HEK293 (cell line): Measurements from ENCODE around the gene EXOC3.
"Not testable (repeated sequence)": the region's sequence is repeated elsewhere in the genome, so short reads cannot be mapped to it uniquely, and the experiment has no call there.

ENCODE experiments used
- CTCF ChIA-PET: fragments of 350-600 bp; formaldehyde crosslinking; extraction: SDS; loops from one replicate; lab custom pipeline; 2021; ENCODE audit warnings: antibody characterized with exemption; lab: Yijun Ruan, JAX
- POLR2A ChIA-PET: fragments of 300-600 bp; formaldehyde crosslinking; extraction: SDS; loops from one replicate; lab custom pipeline; 2020; ENCODE audit warnings: antibody characterized with exemption, inconsistent platforms; lab: Yijun Ruan, JAX
- H3K27ac ChIP-seq: fragments of 200-500 bp; sonication (Bioruptor generic); 2 replicates; pipeline ENCODE4 v1.5.1; 2014; ENCODE audit warnings: low read depth, low read length, control low read depth, inconsistent platforms; ENCODE audit errors: extremely low read depth
- H3K36me3 ChIP-seq, 2 experiments: fragments of 200-500 bp in 1 of 2; sonication (Bioruptor generic) in 1 of 2; 1 replicate in 1 of 2; 2 replicates in 1 of 2; pipeline ENCODE4 v1.5.1; 2014 to 2017; ENCODE audit warnings: inconsistent platforms in 2 of 2, low read length in 2 of 2; ENCODE audit not compliant: control insufficient read depth in 2 of 2, insufficient read depth in 1 of 2
- H3K4me1 ChIP-seq: fragments of 200-500 bp; sonication (Bioruptor generic); 2 replicates; pipeline ENCODE4 v1.5.1; 2014; ENCODE audit warnings: mild to moderate bottlenecking, low read length, inconsistent platforms; ENCODE audit not compliant: control insufficient read depth, insufficient read depth
- H3K4me3 ChIP-seq: 2 replicates; pipeline ENCODE4 v1.5.1; 2011; ENCODE audit warnings: low read depth, mild to moderate bottlenecking, control low read depth, low read length, moderate library complexity
- H3K9me3 ChIP-seq: fragments of 200-500 bp; sonication (Bioruptor generic); 2 replicates; pipeline ENCODE4 v1.5.1; 2014; ENCODE audit warnings: low read depth, low read length, inconsistent platforms; ENCODE audit not compliant: control insufficient read depth, insufficient read depth
- GFI1B ChIP-seq: fragments of 450-650 bp; formaldehyde crosslinking; IDR thresholded peaks from 2 replicates; pipeline ENCODE4 v1.5.1; 2016; ENCODE audit warnings: missing biosample characterization, missing genetic modification characterization
- HOXA7 ChIP-seq: sonication (generic); formaldehyde crosslinking; IDR thresholded peaks from 2 replicates; pipeline ENCODE4 v1.8.1; 2022; ENCODE audit warnings: missing genetic modification reagents, borderline replicate concordance
- HOXC10 ChIP-seq: sonication (generic); formaldehyde crosslinking; IDR thresholded peaks from 2 replicates; pipeline ENCODE4 v1.8.1; 2023; ENCODE audit warnings: mild to moderate bottlenecking, missing genetic modification reagents
- INSM2 ChIP-seq: fragments of 450-650 bp; formaldehyde crosslinking; IDR thresholded peaks from 2 replicates; pipeline ENCODE4 v1.5.1; 2016; ENCODE audit warnings: missing biosample characterization, missing genetic modification characterization
- KLF7 ChIP-seq: fragments of 450-650 bp; formaldehyde crosslinking; IDR thresholded peaks from 2 replicates; pipeline ENCODE4 v1.5.1; 2016; ENCODE audit warnings: missing biosample characterization, missing genetic modification characterization, borderline replicate concordance
- OVOL3 ChIP-seq: fragments of 450-650 bp; formaldehyde crosslinking; IDR thresholded peaks from 2 replicates; pipeline ENCODE4 v1.5.1; 2016; ENCODE audit warnings: missing biosample characterization, missing genetic modification characterization
- SCRT1 ChIP-seq: fragments of 450-650 bp; formaldehyde crosslinking; IDR thresholded peaks from 2 replicates; pipeline ENCODE4 v1.5.1; 2016; ENCODE audit warnings: missing biosample characterization, missing genetic modification characterization, borderline replicate concordance
- SETDB1 ChIP-seq: IDR thresholded peaks from one replicate; pipeline ENCODE4 v1.6.1; 2017; ENCODE audit warnings: mild to moderate bottlenecking, low read length, moderate library complexity, mixed read lengths; ENCODE audit not compliant: insufficient read length
- ZFP3 ChIP-seq: fragments of 450-650 bp; formaldehyde crosslinking; IDR thresholded peaks from 2 replicates; pipeline ENCODE4 v1.5.1; 2016; ENCODE audit warnings: low read depth, missing biosample characterization, missing genetic modification characterization
- ZIC2 ChIP-seq: fragments of 450-650 bp; formaldehyde crosslinking; IDR thresholded peaks from 2 replicates; pipeline ENCODE4 v1.5.1; 2016; ENCODE audit warnings: missing biosample characterization, missing genetic modification characterization
- ZNF19 ChIP-seq: fragments of 450-650 bp; formaldehyde crosslinking; IDR thresholded peaks from 2 replicates; pipeline ENCODE4; 2016; ENCODE audit warnings: missing biosample characterization, missing genetic modification characterization, low read depth
- ZNF223 ChIP-seq: fragments of 450-650 bp; formaldehyde crosslinking; IDR thresholded peaks from 2 replicates; pipeline ENCODE4 v1.5.1; 2016; ENCODE audit warnings: missing biosample characterization, missing genetic modification characterization
- ZNF239 ChIP-seq: fragments of 450-650 bp; formaldehyde crosslinking; IDR thresholded peaks from 2 replicates; pipeline ENCODE4 v1.5.1; 2016; ENCODE audit warnings: missing biosample characterization, missing genetic modification characterization
- ZNF341 ChIP-seq: fragments of 450-650 bp; formaldehyde crosslinking; IDR thresholded peaks from 2 replicates; pipeline ENCODE4; 2016; ENCODE audit warnings: low read depth, missing biosample characterization, missing genetic modification characterization
- ZNF423 ChIP-seq: fragments of 450-650 bp; formaldehyde crosslinking; IDR thresholded peaks from 2 replicates; pipeline ENCODE4 v1.5.1; 2016; ENCODE audit warnings: missing biosample characterization, missing genetic modification characterization
- ZNF548 ChIP-seq: fragments of 450-650 bp; formaldehyde crosslinking; IDR thresholded peaks from 2 replicates; pipeline ENCODE4 v1.5.1; 2016; ENCODE audit warnings: missing biosample characterization, missing genetic modification characterization
- ZNF555 ChIP-seq: fragments of 450-650 bp; formaldehyde crosslinking; conservative IDR thresholded peaks from 2 replicates; pipeline ENCODE4 v1.5.1; 2017; ENCODE audit warnings: missing biosample characterization, mild to moderate bottlenecking, missing genetic modification characterization, inconsistent platforms
- ZNF560 ChIP-seq: fragments of 450-650 bp; formaldehyde crosslinking; IDR thresholded peaks from 2 replicates; pipeline ENCODE4 v1.5.1; 2017; ENCODE audit warnings: missing biosample characterization, missing genetic modification characterization, borderline replicate concordance
- ZNF626 ChIP-seq: fragments of 450-650 bp; sonication (Bioruptor Pico); formaldehyde crosslinking; IDR thresholded peaks from 2 replicates; pipeline ENCODE4 v1.5.1; 2018; ENCODE audit warnings: missing biosample characterization, missing genetic modification characterization, inconsistent platforms
- TF ChIP-seq, protein P1 (sequence below): fragments of 450-650 bp; formaldehyde crosslinking; IDR thresholded peaks from 2 replicates; pipeline ENCODE4 v1.5.1; 2016; ENCODE audit warnings: missing biosample characterization, missing genetic modification characterization

The EXOC3 gene

GRCh38 chr5:484556-484955 lies 41.6 kb downstream of the EXOC3 start (continued):
- TF ChIP-seq ZFP3 (no peak), KLF7 (no peak)

- Histone ChIP-seq H3K27ac (no peak overlapping the region), H3K4me3 (no peak overlapping the region)
- TF ChIP-seq ZNF423 (tag by site-specific recombination) (0 out of 2 replicates have a peak, but pooled peaks have one; percentile 27), ZNF223 (no peak), ZIC2 (tag by site-specific recombination) (peak; percentile 93), ZNF19 (no peak), GFI1B (tag by site-specific recombination) (no peak)
- TF ChIP-seq, all 188 proteins: peak for 2
- ChIA-PET POLR2A (no interaction called here), CTCF (interaction anchor here (0.7 kb wide), 1 partner anchor 523 kb away, joined by 3 read pairs; the partner anchor contains the start of gene NKD2)
- no peaks in the 10 kb centered on the region for H3K4me1 ChIP-seq
- H3K9me3 ChIP-seq, result no peaks in the 10 kb centered on the region
- no peaks in the 10 kb centered on the region; a peak in 1 of 3 replicates for H3K36me3 ChIP-seq
Observed at GRCh38 chr5:485113-485945, 42.4 kb downstream of the EXOC3 start.

GRCh38 chr5:485946-486491 lies 43.0 kb downstream of the EXOC3 start:
- no peak for TF ChIP-seq INSM2 (tag by site-specific recombination)
- TF ChIP-seq HOXA7 (CRISPR knock-in tag), result no peak
- no peak for TF ChIP-seq ZNF560 (tag by site-specific recombination)
- TF ChIP-seq HOXC10 (CRISPR knock-in tag), result no peak
- no peak for TF ChIP-seq ZNF626
- TF ChIP-seq ZFP3, result no peak
- no peak for TF ChIP-seq OVOL3 (tag by site-specific recombination)
- no peak for TF ChIP-seq ZNF239 (tag by site-specific recombination)
- TF ChIP-seq, protein P1, sequence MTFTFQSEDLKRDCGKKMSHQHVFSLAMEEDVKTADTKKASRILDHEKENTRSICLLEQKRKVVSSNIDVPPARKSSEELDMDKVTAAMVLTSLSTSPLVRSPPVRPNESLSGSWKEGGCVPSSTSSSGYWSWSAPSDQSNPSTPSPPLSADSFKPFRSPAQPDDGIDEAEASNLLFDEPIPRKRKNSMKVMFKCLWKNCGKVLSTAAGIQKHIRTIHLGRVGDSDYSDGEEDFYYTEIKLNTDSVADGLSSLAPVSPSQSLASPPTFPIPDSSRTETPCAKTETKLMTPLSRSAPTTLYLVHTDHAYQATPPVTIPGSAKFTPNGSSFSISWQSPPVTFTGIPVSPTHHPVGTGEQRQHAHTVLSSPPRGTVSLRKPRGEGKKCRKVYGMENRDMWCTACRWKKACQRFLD (tag by site-specific recombination), result no peak
- no peak for TF ChIP-seq ZNF555 (tag by site-specific recombination)
- no peak for TF ChIP-seq SETDB1
- no peak for TF ChIP-seq ZNF548 (tag by site-specific recombination)
- TF ChIP-seq SCRT1 (tag by site-specific recombination), result no peak
- TF ChIP-seq ZNF341 (tag by site-specific recombination), result no peak
- H3K4me3 ChIP-seq, result no peak overlapping the region
- CTCF ChIA-PET, result interaction anchor here (0.7 kb wide), 1 partner anchor 523 kb away, joined by 3 read pairs; the partner anchor contains the start of gene NKD2
- no peaks in the 10 kb centered on the region for H3K4me1 ChIP-seq
- POLR2A ChIA-PET, result no interaction called here
- H3K27ac ChIP-seq, result no peak overlapping the region
- H3K36me3 ChIP-seq, result no peaks in the 10 kb centered on the region; a peak in 1 of 3 replicates
- no peaks in the 10 kb centered on the region for H3K9me3 ChIP-seq

- H3K9me3 ChIP-seq, H3K36me3 ChIP-seq, CTCF ChIA-PET, H3K27ac ChIP-seq, H3K4me1 ChIP-seq, H3K4me3 ChIP-seq, POLR2A ChIA-PET: not testable (repeated sequence)
Observed at GRCh38 chr5:486597-486996, 43.6 kb downstream of the EXOC3 start.
